Vagina (tissue), 2 donors: ENCODE measurements around the gene STAB2.

Experiments used
- CTCF ChIP-seq, 3 experiments: fragments of 450-650 bp in 2 of 3; fragments of 200-600 bp in 1 of 3; sonication (generic) in 1 of 3; IDR thresholded peaks; one replicate each; pipeline ENCODE4 v1.5.1; 2017 to 2019; ENCODE audit warnings: antibody characterized with exemption in 3 of 3, mild to moderate bottlenecking in 2 of 3, moderate library complexity in 2 of 3
- POLR2A ChIP-seq, 2 donors: fragments of 450-650 bp; IDR thresholded peaks; one replicate each; pipeline ENCODE4 v1.6.1; 2017; ENCODE audit warnings: antibody characterized with exemption in 2 of 2, mild to moderate bottlenecking in 2 of 2, moderate library complexity in 2 of 2

- TF ChIP-seq CTCF (IDR thresholded peaks at IDR 0.05) (no peak), POLR2A (IDR thresholded peaks at IDR 0.05) (no peak)
Measured at GRCh38 chr12:103813949-103814348, 226.9 kb downstream of the STAB2 start.
